PC-3 (cell line): ENCODE results near the gene IFNAR1. TPM values are rescaled to one million over a fixed set of nuclear protein-coding genes. Genes with fewer than 3 reads are reported as not detected.
"Not testable (repeated sequence)": the region's sequence is repeated elsewhere in the genome, so short reads cannot be mapped to it uniquely, and the experiment has no call there.

Experiments used
- ATAC-seq: fragments of 200-7000 bp; cut with Tn5 transposase; 2 replicates; pipeline ENCODE4 v1.9.1; 2020; ENCODE audit warnings: mild to moderate bottlenecking, moderate library complexity
- BruUV-seq: library from RNA; stranded (reverse); fragments of 400-500 nt; replicated peaks from 2 replicates; lab custom pipeline; 2021; lab: Mats Ljungman, UMichigan
- CTCF ChIA-PET: fragments of 300-600 bp; sonication (Branson Sonifier 250); formaldehyde crosslinking; loops from one replicate; lab custom pipeline; 2022; ENCODE audit warnings: antibody characterized with exemption; lab: Charles Lee
- POLR2A ChIA-PET: fragments of 300-600 bp; sonication (Branson Sonifier 250); formaldehyde crosslinking; loops from one replicate; lab custom pipeline; 2022; ENCODE audit warnings: antibody characterized with exemption; ENCODE audit not compliant: unreplicated experiment; lab: Charles Lee
- DNase-seq: peaks from one replicate; pipeline ENCODE4 v3.0.0-alpha.2; 2015
- H2AFZ ChIP-seq: fragments of 300-600 bp; sonication (generic); 2 replicates; pipeline ENCODE4 v1.6.0; 2016; ENCODE audit warnings: antibody characterized with exemption, low read length
- H3F3A ChIP-seq: fragments of 300-600 bp; sonication (generic); one replicate; pipeline ENCODE4 v1.6.0; 2017; ENCODE audit warnings: antibody characterized with exemption, low read length, control low read depth, mild to moderate bottlenecking; ENCODE audit not compliant: unreplicated experiment
- H3K27ac ChIP-seq: fragments of 300-600 bp; sonication (generic); 2 replicates; pipeline ENCODE4 v1.5.1; 2016; ENCODE audit warnings: mild to moderate bottlenecking, low read length
- H3K27me3 ChIP-seq: fragments of 300-600 bp; sonication (generic); 2 replicates; pipeline ENCODE4 v1.6.1; 2016; ENCODE audit warnings: low read length, mixed read lengths
- H3K36me3 ChIP-seq: fragments of 300-600 bp; sonication (generic); 2 replicates; pipeline ENCODE4 v1.6.1; 2016; ENCODE audit warnings: low read depth, mixed run types, low read length, mixed read lengths
- H3K4me1 ChIP-seq: fragments of 300-600 bp; sonication (generic); 2 replicates; pipeline ENCODE4 v1.5.1; 2016; ENCODE audit warnings: low read length; ENCODE audit not compliant: insufficient read depth
- H3K4me2 ChIP-seq: fragments of 300-600 bp; sonication (generic); 2 replicates; pipeline ENCODE4 v1.6.0; 2016; ENCODE audit warnings: low read length
- H3K4me3 ChIP-seq: fragments of 300-600 bp; sonication (generic); 2 replicates; pipeline ENCODE4 v1.5.1; 2016; ENCODE audit warnings: mild to moderate bottlenecking, low read length, mixed read lengths
- H3K79me2 ChIP-seq: fragments of 300-600 bp; sonication (generic); 2 replicates; pipeline ENCODE4 v1.6.1; 2017; ENCODE audit warnings: low read length, mixed read lengths
- H3K9ac ChIP-seq: fragments of 300-600 bp; sonication (generic); 2 replicates; pipeline ENCODE4 v1.6.0; 2016; ENCODE audit warnings: mild to moderate bottlenecking, low read length
- H3K9me2 ChIP-seq: fragments of 300-600 bp; sonication (generic); replicated peaks from 2 replicates; pipeline ENCODE4 v1.6.1; 2016; ENCODE audit warnings: mixed run types, low read length, mixed read lengths
- H3K9me3 ChIP-seq: fragments of 300-600 bp; sonication (generic); 2 replicates; pipeline ENCODE4 v1.6.1; 2016; ENCODE audit warnings: low read length, mixed read lengths
- H4K20me1 ChIP-seq: fragments of 300-600 bp; sonication (generic); 2 replicates; pipeline ENCODE4 v1.6.1; 2016; ENCODE audit warnings: low read length, mixed read lengths
- CTCF ChIP-seq: fragments of 300-600 bp; sonication (generic); conservative IDR thresholded peaks from 2 replicates; pipeline ENCODE4 v1.5.1; 2017; ENCODE audit warnings: antibody characterized with exemption, low read depth, mild to moderate bottlenecking, low read length
- EZH2 ChIP-seq: fragments of 300-600 bp; sonication (generic); IDR thresholded peaks from one replicate; pipeline ENCODE4 v1.6.1; 2017; ENCODE audit warnings: antibody characterized with exemption, mild to moderate bottlenecking, low read length; ENCODE audit not compliant: unreplicated experiment
- EZH2phosphoT487 ChIP-seq: fragments of 300-600 bp; sonication (generic); IDR thresholded peaks from 2 replicates; pipeline ENCODE4 v1.6.1; 2018; ENCODE audit warnings: mild to moderate bottlenecking, antibody characterized with exemption, low read length, borderline replicate concordance
- intact Hi-C: fragments of 100-400 bp; cut with micrococcal nuclease; formaldehyde crosslinking; loops from 2 replicates; pipeline ENCODE4 v1.9.0; 2023
- total RNA-seq: library from RNA; depleted of rRNA; stranded (reverse); fragments of >200 nt; gene quantifications from 2 replicates; pipeline ENCODE4 v1.2.3, GENCODE V29; 2014

Gene IFNAR1
- total RNA-seq, 1 experiment from 2014 or later: 13.2 TPM

GRCh38 chr21:33315946-33316710 is 8.6 kb upstream of the IFNAR1 start:
- ChIA-PET POLR2A (no interaction called here), CTCF (no interaction called here)
- BruUV-seq: no TSS peak

GRCh38 chr21:33317145-33317544 is 7.6 kb upstream of the IFNAR1 start:
- no TSS peak for BruUV-seq
- intact Hi-C loops: no loop called here
- Histone ChIP-seq H3K9ac (no peak overlapping the region), H4K20me1 (no peaks in the 10 kb centered on the region), H3K9me3 (no peaks in the 10 kb centered on the region), H2AFZ (no peak overlapping the region), H3K27ac (no peak overlapping the region), H3K36me3 (no peaks in the 10 kb centered on the region), H3F3A (no peaks in the 10 kb centered on the region), H3K27me3 (peaks cover 21% of the 10 kb centered on the region), H3K9me2 (no peaks in the 10 kb centered on the region), H3K4me3 (no peak overlapping the region), H3K79me2 (no peaks in the 10 kb centered on the region), H3K4me1 (no peaks in the 10 kb centered on the region), H3K4me2 (no peak overlapping the region)
- POLR2A ChIA-PET: no interaction called here
- DNase-seq: no peak
- CTCF ChIA-PET: no interaction called here
- no peak for TF ChIP-seq EZH2phosphoT487
- no peak for TF ChIP-seq CTCF
- no peak for TF ChIP-seq EZH2
- no peak for ATAC-seq

More at GRCh38 chr21:33315946-33316710, 8.6 kb upstream of the IFNAR1 start:
- Histone ChIP-seq H3F3A (no peaks in the 10 kb centered on the region), H3K9me3 (no peaks in the 10 kb centered on the region), H3K4me1 (no peaks in the 10 kb centered on the region), H3K36me3 (no peaks in the 10 kb centered on the region), H2AFZ (no peak overlapping the region), H3K4me2 (no peak overlapping the region), H3K9me2 (no peaks in the 10 kb centered on the region), H4K20me1 (no peaks in the 10 kb centered on the region), H3K27me3 (peaks cover 21% of the 10 kb centered on the region), H3K27ac (no peak overlapping the region), H3K9ac (no peak overlapping the region), H3K79me2 (no peaks in the 10 kb centered on the region), H3K4me3 (no peak overlapping the region)
- intact Hi-C loops: no loop called here
- DNase-seq: no peak
- ATAC-seq: no peak
- no peak for TF ChIP-seq EZH2
- TF ChIP-seq EZH2phosphoT487: no peak
- no peak for TF ChIP-seq CTCF

- H3K4me3 ChIP-seq: no peak overlapping the region
- CTCF ChIA-PET: no interaction called here
- BruUV-seq: no TSS peak
- intact Hi-C loops: no loop called here
- no peak for TF ChIP-seq EZH2phosphoT487
- TF ChIP-seq CTCF: no peak
- no peak for TF ChIP-seq EZH2
- ATAC-seq (no peak), DNase-seq (no peak)
- no peak overlapping the region for H3K27ac ChIP-seq
- no peaks in the 10 kb centered on the region for H3K9me3 ChIP-seq
- no peak overlapping the region for H3K4me2 ChIP-seq
- no peak overlapping the region for H2AFZ ChIP-seq
- H4K20me1 ChIP-seq: no peaks in the 10 kb centered on the region
- H3F3A ChIP-seq: no peaks in the 10 kb centered on the region
- peaks cover 21% of the 10 kb centered on the region for H3K27me3 ChIP-seq
- H3K9me2 ChIP-seq: no peaks in the 10 kb centered on the region
- POLR2A ChIA-PET: no interaction called here
- H3K4me1 ChIP-seq: no peaks in the 10 kb centered on the region
- no peak overlapping the region for H3K9ac ChIP-seq
- H3K36me3 ChIP-seq: no peaks in the 10 kb centered on the region
- no peaks in the 10 kb centered on the region for H3K79me2 ChIP-seq
Observed at GRCh38 chr21:33317786-33318486, 6.8 kb upstream of the IFNAR1 start.

GRCh38 chr21:33321005-33321404 is 3.8 kb upstream of the IFNAR1 start:
- H3K4me1 ChIP-seq, H3K4me2 ChIP-seq, H3K9me3 ChIP-seq, H3K9me2 ChIP-seq, ATAC-seq, H3K27ac ChIP-seq, H3F3A ChIP-seq, H3K36me3 ChIP-seq, CTCF ChIA-PET, H4K20me1 ChIP-seq, H2AFZ ChIP-seq, DNase-seq, H3K9ac ChIP-seq, intact Hi-C loops, H3K4me3 ChIP-seq, BruUV-seq, POLR2A ChIA-PET: not testable (repeated sequence)
- Histone ChIP-seq H3K27me3 (peaks cover 20% of the 10 kb centered on the region), H3K79me2 (peaks cover 11% of the 10 kb centered on the region)
